Trophoblast cell (in vitro differentiated cells and primary cell): ENCODE data around the gene DNMT3A.

Experiments
- DNase-seq, 2 donors: peaks; one replicate each; pipeline ENCODE4 v3.0.0-alpha.2; 2016
- H2AFZ ChIP-seq: 2 replicates; pipeline ENCODE4 v1.6.1; 2013; ENCODE audit warnings: low read length, moderate library complexity, mild to moderate bottlenecking; ENCODE audit not compliant: insufficient read depth, poor library complexity
- H2AK5ac ChIP-seq: 2 replicates; pipeline ENCODE4 v1.6.1; 2013; ENCODE audit warnings: mild to moderate bottlenecking, low read length
- H2BK120ac ChIP-seq: 2 replicates; pipeline ENCODE4 v1.6.1; 2013; ENCODE audit warnings: low read length, mild to moderate bottlenecking, moderate library complexity; ENCODE audit not compliant: insufficient read depth, poor library complexity
- H2BK12ac ChIP-seq: 2 replicates; pipeline ENCODE4 v1.6.1; 2013; ENCODE audit warnings: mild to moderate bottlenecking, low read length, moderate library complexity
- H2BK5ac ChIP-seq: 2 replicates; pipeline ENCODE4 v1.6.1; 2013; ENCODE audit warnings: low read length, low read depth, moderate library complexity, mild to moderate bottlenecking; ENCODE audit not compliant: poor library complexity
- H3K14ac ChIP-seq: 2 replicates; pipeline ENCODE4 v1.6.1; 2013; ENCODE audit warnings: mild to moderate bottlenecking, low read length
- H3K18ac ChIP-seq: 2 replicates; pipeline ENCODE4 v1.6.1; 2013; ENCODE audit warnings: mild to moderate bottlenecking, low read length
- H3K23ac ChIP-seq: 2 replicates; pipeline ENCODE4 v1.6.1; 2013; ENCODE audit warnings: low read length
- H3K27ac ChIP-seq: 2 replicates; pipeline ENCODE4 v1.5.1; 2013; ENCODE audit warnings: low read depth, mild to moderate bottlenecking, inconsistent platforms, low read length, moderate library complexity
- H3K27me3 ChIP-seq: 2 replicates; pipeline ENCODE4 v1.6.1; 2013; ENCODE audit warnings: inconsistent platforms, mild to moderate bottlenecking, low read length, moderate library complexity; ENCODE audit not compliant: insufficient read depth
- H3K36me3 ChIP-seq, 2 experiments: 1 replicate in 1 of 2; 2 replicates in 1 of 2; pipeline ENCODE4 v1.6.1; 2013; ENCODE audit warnings: low read length in 2 of 2, mild to moderate bottlenecking in 2 of 2, moderate library complexity in 1 of 2; ENCODE audit not compliant: insufficient read depth in 2 of 2, control insufficient read depth in 1 of 2
- H3K4ac ChIP-seq: 2 replicates; pipeline ENCODE4 v1.6.1; 2013; ENCODE audit warnings: low read depth, mild to moderate bottlenecking, low read length, moderate library complexity
- H3K4me1 ChIP-seq, 2 experiments: 1 replicate in 1 of 2; 2 replicates in 1 of 2; pipeline ENCODE4 v1.6.1; 2013; ENCODE audit warnings: low read length in 2 of 2, mild to moderate bottlenecking in 2 of 2, moderate library complexity in 1 of 2; ENCODE audit not compliant: insufficient read depth in 2 of 2, control insufficient read depth in 1 of 2
- H3K4me2 ChIP-seq: 2 replicates; pipeline ENCODE4 v1.6.1; 2013; ENCODE audit warnings: inconsistent platforms, mild to moderate bottlenecking, low read length, moderate library complexity
- H3K4me3 ChIP-seq: 2 replicates; pipeline ENCODE4 v1.5.1; 2013; ENCODE audit warnings: mild to moderate bottlenecking, low read depth, low read length, inconsistent platforms
- H3K79me1 ChIP-seq: one replicate; pipeline ENCODE4 v1.6.1; 2013; ENCODE audit warnings: low read length
- H3K79me2 ChIP-seq: 2 replicates; pipeline ENCODE4 v1.6.1; 2013; ENCODE audit warnings: low read length, mild to moderate bottlenecking; ENCODE audit not compliant: control insufficient read depth, insufficient read depth, poor library complexity
- H3K9ac ChIP-seq: 2 replicates; pipeline ENCODE4 v1.6.1; 2013; ENCODE audit warnings: mild to moderate bottlenecking, low read length
- H3K9me3 ChIP-seq: 2 replicates; pipeline ENCODE4 v1.6.1; 2013; ENCODE audit warnings: low read depth, mild to moderate bottlenecking, control low read depth, inconsistent platforms, low read length; ENCODE audit not compliant: insufficient read depth
- H4K12ac ChIP-seq: 2 replicates; pipeline ENCODE4 v1.6.1; 2013; ENCODE audit warnings: low read depth, mild to moderate bottlenecking, low read length, moderate library complexity
- H4K8ac ChIP-seq: 2 replicates; pipeline ENCODE4 v1.6.1; 2013; ENCODE audit warnings: low read depth, mild to moderate bottlenecking, low read length, moderate library complexity
- H4K91ac ChIP-seq: one replicate; pipeline ENCODE4 v1.6.1; 2013; ENCODE audit warnings: low read depth, mild to moderate bottlenecking, low read length, moderate library complexity
- WGBS: extraction: QIAGEN DNeasy Blood & Tissue Kit; methylation state at CpG from one replicate; pipeline ENCODE4 v1.1.7; 2013; ENCODE audit warnings: missing lambda C conversion rate; ENCODE audit not compliant: insufficient read length, insufficient coverage; ENCODE audit errors: extremely low coverage; 5-methylcytosine and 5-hydroxymethylcytosine counted together

DNMT3A gene

DNA sequence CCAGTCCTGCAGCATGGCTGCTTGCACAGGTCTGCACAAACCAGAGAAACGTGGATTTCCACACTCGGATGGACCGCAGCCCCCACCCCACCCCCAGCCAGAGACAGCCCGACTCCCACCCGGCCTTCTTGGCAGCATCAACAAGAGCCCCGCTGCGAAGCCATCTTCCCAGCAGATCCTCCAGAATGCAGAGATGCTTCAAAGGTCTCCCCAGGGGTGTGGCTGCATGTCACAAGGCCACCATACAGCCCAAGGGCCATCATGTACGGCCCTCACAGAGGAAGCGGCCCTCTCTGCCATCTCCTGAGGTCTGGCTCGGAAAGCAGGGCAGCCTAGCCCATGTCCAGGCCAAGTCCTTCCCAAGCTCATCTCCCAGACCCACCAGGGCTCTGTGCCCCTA is 11.5 kb downstream of the DNMT3A start:
- Histone ChIP-seq H2AFZ (no peak overlapping the region), H4K91ac (no peak overlapping the region), H4K8ac (no peak overlapping the region), H3K27ac (no peak overlapping the region), H3K4ac (no peak overlapping the region), H3K18ac (no peak overlapping the region), H3K4me3 (no peak overlapping the region), H2BK5ac (no peak overlapping the region), H4K12ac (no peak overlapping the region), H2AK5ac (no peak overlapping the region), H3K4me2 (no peak overlapping the region), H3K4me1 (no peaks in the 10 kb centered on the region), H2BK120ac (no peak overlapping the region), H2BK12ac (no peak overlapping the region), H3K79me1 (no peaks in the 10 kb centered on the region), H3K36me3 (no peaks in the 10 kb centered on the region), H3K79me2 (no peaks in the 10 kb centered on the region), H3K23ac (no peak overlapping the region), H3K9ac (no peak overlapping the region), H3K27me3 (no peaks in the 10 kb centered on the region), H3K9me3 (peaks cover 6% of the 10 kb centered on the region), H3K14ac (no peak overlapping the region)
- WGBS: no CpG with 5 or more reads among the region's 10 CpGs
- DNase-seq: no peak

GRCh38 chr2:25328152-25329085 is 13.3 kb downstream of the DNMT3A start:
- Histone ChIP-seq H3K4me2 (no peak overlapping the region), H3K4me3 (peak overlapping the region; percentile 10), H3K23ac (no peak overlapping the region), H3K4ac (no peak overlapping the region), H3K27me3 (no peaks in the 10 kb centered on the region), H3K27ac (no peak overlapping the region), H2BK12ac (no peak overlapping the region), H3K79me1 (no peaks in the 10 kb centered on the region), H4K91ac (no peak overlapping the region), H4K8ac (no peak overlapping the region), H3K36me3 (no peaks in the 10 kb centered on the region), H3K79me2 (no peaks in the 10 kb centered on the region), H3K14ac (no peak overlapping the region), H2BK120ac (no peak overlapping the region), H2AK5ac (no peak overlapping the region), H2BK5ac (no peak overlapping the region), H4K12ac (no peak overlapping the region), H3K9ac (no peak overlapping the region), H2AFZ (no peak overlapping the region), H3K18ac (no peak overlapping the region), H3K4me1 (no peaks in the 10 kb centered on the region), H3K9me3 (peaks cover 8% of the 10 kb centered on the region)
- DNase-seq: no peak
- WGBS: 100% methylated on average over 2 of the region's 27 CpGs

DNA sequence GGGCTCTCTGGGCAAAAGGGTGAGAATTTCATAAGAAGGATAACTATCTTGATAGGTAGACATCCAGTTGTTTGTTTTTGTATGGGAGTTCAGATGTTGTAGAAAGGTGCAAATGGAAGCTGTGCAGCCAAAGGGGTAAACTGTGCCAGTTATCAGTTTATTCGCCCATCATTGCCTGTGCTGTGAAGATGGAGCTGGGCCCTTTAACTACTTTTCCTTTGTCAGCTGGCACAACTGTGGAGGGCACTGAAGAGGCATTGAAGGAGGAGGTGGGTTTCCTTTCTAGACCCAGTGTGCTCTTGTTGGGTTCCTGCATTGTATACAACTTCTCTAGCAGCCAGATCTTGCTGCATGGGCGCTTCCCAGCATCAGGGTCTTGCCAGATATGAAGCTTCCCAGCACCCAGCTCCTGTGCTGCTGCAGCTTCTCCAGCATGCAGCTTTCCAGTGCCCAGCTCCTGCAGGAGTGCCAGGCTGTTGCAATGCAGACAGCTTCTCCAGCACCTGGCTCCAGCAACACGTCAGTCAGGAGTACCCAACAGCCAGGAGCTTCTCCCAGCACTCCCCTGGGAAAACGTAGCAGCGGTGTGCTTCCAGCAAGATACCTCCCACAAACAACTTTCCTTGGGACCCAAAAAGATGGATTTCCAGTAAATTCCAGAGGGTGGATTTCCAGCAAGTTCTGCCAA is 15.3 kb downstream of the DNMT3A start:
- Histone ChIP-seq H3K4me2 (no peak overlapping the region), H3K9ac (no peak overlapping the region), H3K79me2 (no peaks in the 10 kb centered on the region), H3K36me3 (no peaks in the 10 kb centered on the region), H4K8ac (no peak overlapping the region), H3K27me3 (no peaks in the 10 kb centered on the region), H3K4ac (no peak overlapping the region), H3K27ac (no peak overlapping the region), H4K91ac (no peak overlapping the region), H2BK5ac (no peak overlapping the region), H3K4me3 (no peak overlapping the region), H2AFZ (no peak overlapping the region), H2AK5ac (no peak overlapping the region), H3K4me1 (no peaks in the 10 kb centered on the region), H2BK12ac (no peak overlapping the region), H3K14ac (no peak overlapping the region), H3K79me1 (no peaks in the 10 kb centered on the region), H3K18ac (no peak overlapping the region), H3K9me3 (peaks cover 8% of the 10 kb centered on the region), H2BK120ac (no peak overlapping the region), H4K12ac (no peak overlapping the region), H3K23ac (no peak overlapping the region)
- WGBS: no CpG with 5 or more reads among the region's 5 CpGs
- DNase-seq: no peak

GRCh38 chr2:25324905-25325592 is 16.7 kb downstream of the DNMT3A start:
- H3K27me3 ChIP-seq: no peaks in the 10 kb centered on the region
- no peak overlapping the region for H2BK12ac ChIP-seq
- H2BK120ac ChIP-seq: no peak overlapping the region
- no peak overlapping the region for H3K4me3 ChIP-seq
- no peak overlapping the region for H3K4ac ChIP-seq
- no peak overlapping the region for H3K27ac ChIP-seq
- no peak overlapping the region for H3K4me2 ChIP-seq
- no peak for DNase-seq
- H3K79me1 ChIP-seq: no peaks in the 10 kb centered on the region
- H4K12ac ChIP-seq: no peak overlapping the region
- H3K9me3 ChIP-seq: peaks cover 8% of the 10 kb centered on the region
- H3K14ac ChIP-seq: no peak overlapping the region
- H3K9ac ChIP-seq: no peak overlapping the region
- H2BK5ac ChIP-seq: no peak overlapping the region
- WGBS: no CpG with 5 or more reads among the region's 16 CpGs
- H3K18ac ChIP-seq: no peak overlapping the region
- no peaks in the 10 kb centered on the region for H3K4me1 ChIP-seq
- no peak overlapping the region for H4K8ac ChIP-seq
- no peak overlapping the region for H4K91ac ChIP-seq
- no peaks in the 10 kb centered on the region for H3K36me3 ChIP-seq
- no peak overlapping the region for H2AFZ ChIP-seq
- no peak overlapping the region for H3K23ac ChIP-seq
- no peak overlapping the region for H2AK5ac ChIP-seq
- H3K79me2 ChIP-seq: no peaks in the 10 kb centered on the region
